ENCODE data around the gene SOX12. TPM values are rescaled to one million over a fixed set of nuclear protein-coding genes. Genes with fewer than 3 reads are reported as not detected.
A peak's percentile ranks its signal among the peaks of the same experiment; 100 is the strongest.

The SOX12 gene
- polyA plus RNA-seq, 3 donors: 0.03 to 0.51 (median 0.12) TPM

DNA sequence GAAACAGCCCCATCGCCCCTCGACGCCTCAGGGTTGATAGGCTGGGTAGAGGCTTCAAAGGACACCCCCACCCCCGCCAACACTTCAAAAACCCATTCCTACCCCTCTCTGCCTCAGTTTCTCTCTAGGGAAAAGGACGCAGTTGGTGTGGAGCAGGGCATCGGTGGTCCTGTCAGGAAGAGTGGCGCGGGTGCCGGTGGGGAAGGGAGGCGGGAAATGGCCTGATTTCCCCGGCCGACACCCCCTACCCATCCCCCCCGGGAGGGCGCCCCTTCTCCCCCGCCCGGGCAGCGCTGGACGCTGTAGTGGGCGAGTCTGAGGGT is 21.9 kb downstream of the SOX12 start:
- H3K36me3 ChIP-seq (replicated peaks in 1 of 2; ENCODE audit: control insufficient read depth in 1 of 2, insufficient read depth in 2 of 2, low read length in 2 of 2): no peaks in the 10 kb centered on the region
- Mint-ChIP-seq H3K27ac (peak overlapping the region in 1 of 7 donors; percentile 28), H3K27me3 (ENCODE audit: low read depth in 3 of 3) (peaks cover 4 to 18% (median 10%) of the 10 kb centered on the region in 3 donors), H3K9me3 (peaks cover 1 to 9% (median 5%) of the 10 kb centered on the region in 7 donors), H3K4me1 (peaks cover 16% of the 10 kb centered on the region), H3K4me3 (peak overlapping the region; percentile 89 to 99), H3K36me3 (no peaks in the 10 kb centered on the region)
- H3K27me3 ChIP-seq (ENCODE audit: control insufficient read depth in 2 of 2, insufficient read depth in 2 of 2, low read length in 2 of 2): peaks cover 0 to 9% of the 10 kb centered on the region in 2 donors
- H3K27ac ChIP-seq (ENCODE audit: low read depth in 1 of 2, low read length in 2 of 2): no peak overlapping the region
- peaks cover 16 to 23% of the 10 kb centered on the region in 2 donors for H3K4me1 ChIP-seq (ENCODE audit: control insufficient read depth in 1 of 2, insufficient read depth in 2 of 2, low read length in 2 of 2)
- TF ChIP-seq, protein P1, sequence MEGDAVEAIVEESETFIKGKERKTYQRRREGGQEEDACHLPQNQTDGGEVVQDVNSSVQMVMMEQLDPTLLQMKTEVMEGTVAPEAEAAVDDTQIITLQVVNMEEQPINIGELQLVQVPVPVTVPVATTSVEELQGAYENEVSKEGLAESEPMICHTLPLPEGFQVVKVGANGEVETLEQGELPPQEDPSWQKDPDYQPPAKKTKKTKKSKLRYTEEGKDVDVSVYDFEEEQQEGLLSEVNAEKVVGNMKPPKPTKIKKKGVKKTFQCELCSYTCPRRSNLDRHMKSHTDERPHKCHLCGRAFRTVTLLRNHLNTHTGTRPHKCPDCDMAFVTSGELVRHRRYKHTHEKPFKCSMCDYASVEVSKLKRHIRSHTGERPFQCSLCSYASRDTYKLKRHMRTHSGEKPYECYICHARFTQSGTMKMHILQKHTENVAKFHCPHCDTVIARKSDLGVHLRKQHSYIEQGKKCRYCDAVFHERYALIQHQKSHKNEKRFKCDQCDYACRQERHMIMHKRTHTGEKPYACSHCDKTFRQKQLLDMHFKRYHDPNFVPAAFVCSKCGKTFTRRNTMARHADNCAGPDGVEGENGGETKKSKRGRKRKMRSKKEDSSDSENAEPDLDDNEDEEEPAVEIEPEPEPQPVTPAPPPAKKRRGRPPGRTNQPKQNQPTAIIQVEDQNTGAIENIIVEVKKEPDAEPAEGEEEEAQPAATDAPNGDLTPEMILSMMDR (IDR thresholded peaks at IDR 0.05): no peak
- H4K20me1 ChIP-seq (ENCODE audit: insufficient read depth, low read length): no peaks in the 10 kb centered on the region
- H2AFZ ChIP-seq (ENCODE audit: insufficient read depth, low read depth, low read length, poor library complexity, severe bottlenecking): peak overlapping the region; percentile 97
- no peak for DNase-seq
- WGBS (ENCODE audit: insufficient coverage): 0% methylated on average over 6 of the region's 19 CpGs
- H3K9me3 ChIP-seq (replicated peaks in 1 of 2; ENCODE audit: control insufficient read depth in 1 of 2, insufficient read depth in 1 of 2, low read length in 2 of 2): peaks cover under 1 to 6% of the 10 kb centered on the region in 2 donors
- peak overlapping the region; percentile 69 for H3K9ac ChIP-seq (ENCODE audit: insufficient read depth, low read length, poor library complexity, severe bottlenecking)
- H3K4me3 ChIP-seq (replicated peaks in 1 of 3; ENCODE audit: low read depth in 2 of 3, low read length in 3 of 3): peak overlapping the region; percentile 55 to 90 (median 87)
- H3K79me2 ChIP-seq (ENCODE audit: insufficient read depth, low read length): no peaks in the 10 kb centered on the region
- H3K4me2 ChIP-seq (replicated peaks; ENCODE audit: extremely low read depth, low read length, poor library complexity, severe bottlenecking): peak overlapping the region; percentile 99
- intact Hi-C loops (cut with micrococcal nuclease): no loop called here

DNA sequence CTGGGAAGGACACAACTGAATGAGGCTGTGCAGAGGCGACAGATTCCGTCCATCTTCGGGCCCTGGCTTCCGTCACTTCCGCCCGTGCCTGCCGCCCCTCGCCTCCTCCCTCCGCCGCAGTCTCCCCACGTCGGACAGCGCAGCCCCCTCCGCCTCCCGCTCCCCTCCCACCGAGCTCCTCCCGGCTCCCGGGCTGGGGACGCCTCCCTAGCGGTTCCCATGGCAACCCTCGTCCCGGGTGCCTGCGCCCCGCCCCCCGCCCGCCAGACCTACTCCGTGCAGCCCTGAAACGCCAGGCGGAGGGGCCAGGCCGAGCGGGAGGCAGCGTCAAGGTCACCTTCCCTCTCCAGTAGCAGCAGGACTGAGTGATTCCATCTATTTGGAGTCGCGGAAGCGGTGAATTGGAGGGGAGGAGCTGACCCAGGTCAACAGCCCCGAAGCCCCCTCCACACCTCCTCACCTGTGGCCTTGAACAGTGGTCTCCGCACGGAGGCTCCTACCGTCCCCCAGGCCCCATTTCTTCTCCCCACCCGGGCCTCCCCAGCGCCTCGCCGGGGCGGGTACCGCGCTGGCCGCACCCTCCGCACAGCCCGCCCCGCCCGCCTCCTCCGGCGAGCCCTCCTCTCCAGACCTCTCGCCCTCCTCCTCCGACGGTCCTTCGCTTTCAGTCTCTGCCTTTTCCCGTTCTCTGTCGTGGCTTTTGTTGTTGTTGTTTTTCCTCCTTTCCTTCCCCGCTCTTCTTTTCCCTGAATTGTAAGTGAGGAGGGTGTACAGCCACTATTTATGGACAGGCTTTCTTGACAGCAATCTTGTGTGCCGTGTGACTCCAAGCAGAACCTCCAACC is 22.5 kb downstream of the SOX12 start:
- Mint-ChIP-seq H3K36me3 (no peaks in the 10 kb centered on the region), H3K27me3 (ENCODE audit: low read depth in 3 of 3) (peaks cover 4 to 18% (median 10%) of the 10 kb centered on the region in 3 donors), H3K4me1 (peaks cover 16% of the 10 kb centered on the region), H3K9me3 (peaks cover 0 to 6% (median 2%) of the 10 kb centered on the region in 7 donors), H3K27ac (peak overlapping the region in 5 of 7 donors; percentile 28 to 85 (median 39)), H3K4me3 (peak overlapping the region; percentile 89 to 99)
- Histone ChIP-seq H3K79me2 (ENCODE audit: insufficient read depth, low read length) (no peaks in the 10 kb centered on the region), H3K4me3 (replicated peaks in 1 of 3; ENCODE audit: low read depth in 2 of 3, low read length in 3 of 3) (peak overlapping the region; percentile 55 to 90 (median 87)), H3K4me2 (replicated peaks; ENCODE audit: extremely low read depth, low read length, poor library complexity, severe bottlenecking) (peak overlapping the region; percentile 99), H2AFZ (ENCODE audit: insufficient read depth, low read depth, low read length, poor library complexity, severe bottlenecking) (peak overlapping the region; percentile 97), H3K27ac (ENCODE audit: low read depth in 1 of 2, low read length in 2 of 2) (no peak overlapping the region), H4K20me1 (ENCODE audit: insufficient read depth, low read length) (no peaks in the 10 kb centered on the region), H3K36me3 (replicated peaks in 1 of 2; ENCODE audit: control insufficient read depth in 1 of 2, insufficient read depth in 2 of 2, low read length in 2 of 2) (no peaks in the 10 kb centered on the region), H3K9ac (ENCODE audit: insufficient read depth, low read length, poor library complexity, severe bottlenecking) (peak overlapping the region; percentile 69), H3K27me3 (ENCODE audit: control insufficient read depth in 2 of 2, insufficient read depth in 2 of 2, low read length in 2 of 2) (peaks cover 0 to 9% of the 10 kb centered on the region in 2 donors), H3K9me3 (replicated peaks in 1 of 2; ENCODE audit: control insufficient read depth in 1 of 2, insufficient read depth in 1 of 2, low read length in 2 of 2) (peaks cover 0 to under 1% of the 10 kb centered on the region in 2 donors), H3K4me1 (ENCODE audit: control insufficient read depth in 1 of 2, insufficient read depth in 2 of 2, low read length in 2 of 2) (peaks cover 16 to 23% of the 10 kb centered on the region in 2 donors)
- WGBS (ENCODE audit: insufficient coverage): 0% methylated on average over 48 of the region's 61 CpGs
- TF ChIP-seq, protein P1 (IDR thresholded peaks at IDR 0.05): no peak
- intact Hi-C loops (cut with micrococcal nuclease): no loop called here
- DNase-seq: peak; percentile 44 to 57 (median 45)
